ENCODE results near the gene WFS1.

Gene WFS1

GRCh38 chr4:6275898-6276806 lies 6.5 kb downstream of the WFS1 start:
- Histone ChIP-seq H3K79me1 (replicated peaks; ENCODE audit: low read length, poor library complexity, severe bottlenecking) (peaks cover 40% of the 10 kb centered on the region), H2BK12ac (ENCODE audit: low read length in 2 of 2) (no peak overlapping the region), H3K4ac (ENCODE audit: low read depth in 1 of 2, low read length in 2 of 2) (no peak overlapping the region), H3K36me3 (ENCODE audit: control insufficient read depth in 1 of 2, insufficient read depth in 2 of 2, low read depth in 1 of 2, low read length in 2 of 2) (peaks cover 14 to 53% of the 10 kb centered on the region in 2 experiments), H3K4me1 (ENCODE audit: control insufficient read depth, insufficient read depth, low read depth, low read length) (peaks cover 45% of the 10 kb centered on the region), H2AK5ac (ENCODE audit: low read length, severe bottlenecking) (peak overlapping the region; percentile 18), H3K4me3 (ENCODE audit: insufficient read depth in 1 of 2, low read depth in 1 of 2, low read length in 2 of 2) (no peak overlapping the region), H3K23ac (ENCODE audit: low read length in 2 of 2) (no peak overlapping the region), H3K4me2 (ENCODE audit: low read length, poor library complexity, severe bottlenecking) (no peak overlapping the region), H4K91ac (ENCODE audit: low read length) (no peak overlapping the region), H4K8ac (ENCODE audit: low read length) (no peak overlapping the region), H3K9ac (ENCODE audit: low read length) (peak overlapping the region; percentile 8), H3K27ac (ENCODE audit: low read length, poor library complexity, severe bottlenecking) (no peak overlapping the region), H2BK5ac (ENCODE audit: low read depth, low read length, poor library complexity, severe bottlenecking) (no peak overlapping the region), H2BK120ac (ENCODE audit: low read depth, low read length) (no peak overlapping the region), H3K14ac (ENCODE audit: low read length in 2 of 2) (no peak overlapping the region), H2BK15ac (ENCODE audit: low read depth, poor library complexity, severe bottlenecking) (no peak overlapping the region), H2AFZ (ENCODE audit: low read depth, low read length) (no peak overlapping the region), H3K9me3 (ENCODE audit: control insufficient read depth, low read length) (no peaks in the 10 kb centered on the region), H3K18ac (ENCODE audit: low read depth in 1 of 2, low read length in 2 of 2) (no peak overlapping the region), H3K27me3 (ENCODE audit: control insufficient read depth in 1 of 2, insufficient read depth in 1 of 2, low read length in 2 of 2) (no peaks in the 10 kb centered on the region)
- 91% methylated on average over 22 of the region's 22 CpGs for WGBS
- no peak for DNase-seq

GRCh38 chr4:6277139-6277802 lies 7.6 kb downstream of the WFS1 start:
- Histone ChIP-seq H4K91ac (ENCODE audit: low read length) (no peak overlapping the region), H3K4ac (ENCODE audit: low read depth in 1 of 2, low read length in 2 of 2) (no peak overlapping the region), H2BK15ac (ENCODE audit: low read depth, poor library complexity, severe bottlenecking) (no peak overlapping the region), H3K9ac (ENCODE audit: low read length) (no peak overlapping the region), H2BK120ac (ENCODE audit: low read depth, low read length) (no peak overlapping the region), H3K18ac (ENCODE audit: low read depth in 1 of 2, low read length in 2 of 2) (no peak overlapping the region), H3K14ac (ENCODE audit: low read length in 2 of 2) (peak overlapping the region in 1 of 2 experiments; percentile 26), H3K79me1 (replicated peaks; ENCODE audit: low read length, poor library complexity, severe bottlenecking) (peaks cover 50% of the 10 kb centered on the region), H4K8ac (ENCODE audit: low read length) (no peak overlapping the region), H3K27me3 (ENCODE audit: control insufficient read depth in 1 of 2, insufficient read depth in 1 of 2, low read length in 2 of 2) (no peaks in the 10 kb centered on the region), H3K27ac (ENCODE audit: low read length, poor library complexity, severe bottlenecking) (no peak overlapping the region), H3K9me3 (ENCODE audit: control insufficient read depth, low read length) (no peaks in the 10 kb centered on the region), H3K4me1 (ENCODE audit: control insufficient read depth, insufficient read depth, low read depth, low read length) (peaks cover 36% of the 10 kb centered on the region), H2AFZ (ENCODE audit: low read depth, low read length) (no peak overlapping the region), H3K23ac (ENCODE audit: low read length in 2 of 2) (no peak overlapping the region), H3K4me2 (ENCODE audit: low read length, poor library complexity, severe bottlenecking) (no peak overlapping the region), H2AK5ac (ENCODE audit: low read length, severe bottlenecking) (no peak overlapping the region), H2BK12ac (ENCODE audit: low read length in 2 of 2) (no peak overlapping the region), H3K36me3 (ENCODE audit: control insufficient read depth in 1 of 2, insufficient read depth in 2 of 2, low read depth in 1 of 2, low read length in 2 of 2) (peaks cover 17 to 64% of the 10 kb centered on the region in 2 experiments), H2BK5ac (ENCODE audit: low read depth, low read length, poor library complexity, severe bottlenecking) (no peak overlapping the region), H3K4me3 (ENCODE audit: insufficient read depth in 1 of 2, low read depth in 1 of 2, low read length in 2 of 2) (no peak overlapping the region)
- no peak for DNase-seq
- WGBS = 90% methylated on average over 24 of the region's 24 CpGs

- Histone ChIP-seq H3K18ac (ENCODE audit: low read depth in 1 of 2, low read length in 2 of 2) (no peak overlapping the region), H3K4me2 (ENCODE audit: low read length, poor library complexity, severe bottlenecking) (no peak overlapping the region), H3K23ac (ENCODE audit: low read length in 2 of 2) (no peak overlapping the region), H3K4me3 (ENCODE audit: insufficient read depth in 1 of 2, low read depth in 1 of 2, low read length in 2 of 2) (no peak overlapping the region), H2AK5ac (ENCODE audit: low read length, severe bottlenecking) (no peak overlapping the region), H4K8ac (ENCODE audit: low read length) (no peak overlapping the region), H3K9ac (ENCODE audit: low read length) (peak overlapping the region; percentile 33), H2AFZ (ENCODE audit: low read depth, low read length) (no peak overlapping the region), H4K91ac (ENCODE audit: low read length) (no peak overlapping the region), H2BK120ac (ENCODE audit: low read depth, low read length) (no peak overlapping the region), H2BK12ac (ENCODE audit: low read length in 2 of 2) (no peak overlapping the region), H3K27me3 (ENCODE audit: control insufficient read depth in 1 of 2, insufficient read depth in 1 of 2, low read length in 2 of 2) (no peaks in the 10 kb centered on the region), H3K36me3 (ENCODE audit: control insufficient read depth in 1 of 2, insufficient read depth in 2 of 2, low read depth in 1 of 2, low read length in 2 of 2) (peaks cover 17 to 71% of the 10 kb centered on the region in 2 experiments), H2BK15ac (ENCODE audit: low read depth, poor library complexity, severe bottlenecking) (no peak overlapping the region), H3K14ac (ENCODE audit: low read length in 2 of 2) (no peak overlapping the region), H3K79me1 (replicated peaks; ENCODE audit: low read length, poor library complexity, severe bottlenecking) (peaks cover 52% of the 10 kb centered on the region), H3K4ac (ENCODE audit: low read depth in 1 of 2, low read length in 2 of 2) (no peak overlapping the region), H3K27ac (ENCODE audit: low read length, poor library complexity, severe bottlenecking) (no peak overlapping the region), H3K9me3 (ENCODE audit: control insufficient read depth, low read length) (no peaks in the 10 kb centered on the region), H2BK5ac (ENCODE audit: low read depth, low read length, poor library complexity, severe bottlenecking) (no peak overlapping the region), H3K4me1 (ENCODE audit: control insufficient read depth, insufficient read depth, low read depth, low read length) (peaks cover 31% of the 10 kb centered on the region)
- 92% methylated on average over 21 of the region's 21 CpGs for WGBS
- no peak for DNase-seq
These were observed 8.5 kb downstream of the WFS1 start for GRCh38 chr4:6277935-6278800.
